Right lobe of liver (tissue), 4 donors: ENCODE data around the gene ATAD2B.

Experiments used
- POLR2A ChIP-seq: fragments of 450-650 bp; IDR thresholded peaks from one replicate; pipeline ENCODE4 v1.6.1; 2017; ENCODE audit warnings: antibody characterized with exemption, mild to moderate bottlenecking
- TF ChIP-seq, protein P1 (sequence below), 4 donors: fragments of 200-600 bp in 3 of 4; fragments of 450-650 bp in 1 of 4; IDR thresholded peaks; one replicate each; pipeline versions ENCODE4 v1.5.1 to v1.8.0; 2016 to 2022; ENCODE audit warnings: antibody characterized with exemption in 4 of 4, mild to moderate bottlenecking in 2 of 4
- donor health status: DM: no; HTN: no; CAD: no.
- donor health status: DM: no; HTN: no; CAD: no.
- donor health status: DM: no; HTN: yes; CAD: no.

- TF ChIP-seq, protein P1, sequence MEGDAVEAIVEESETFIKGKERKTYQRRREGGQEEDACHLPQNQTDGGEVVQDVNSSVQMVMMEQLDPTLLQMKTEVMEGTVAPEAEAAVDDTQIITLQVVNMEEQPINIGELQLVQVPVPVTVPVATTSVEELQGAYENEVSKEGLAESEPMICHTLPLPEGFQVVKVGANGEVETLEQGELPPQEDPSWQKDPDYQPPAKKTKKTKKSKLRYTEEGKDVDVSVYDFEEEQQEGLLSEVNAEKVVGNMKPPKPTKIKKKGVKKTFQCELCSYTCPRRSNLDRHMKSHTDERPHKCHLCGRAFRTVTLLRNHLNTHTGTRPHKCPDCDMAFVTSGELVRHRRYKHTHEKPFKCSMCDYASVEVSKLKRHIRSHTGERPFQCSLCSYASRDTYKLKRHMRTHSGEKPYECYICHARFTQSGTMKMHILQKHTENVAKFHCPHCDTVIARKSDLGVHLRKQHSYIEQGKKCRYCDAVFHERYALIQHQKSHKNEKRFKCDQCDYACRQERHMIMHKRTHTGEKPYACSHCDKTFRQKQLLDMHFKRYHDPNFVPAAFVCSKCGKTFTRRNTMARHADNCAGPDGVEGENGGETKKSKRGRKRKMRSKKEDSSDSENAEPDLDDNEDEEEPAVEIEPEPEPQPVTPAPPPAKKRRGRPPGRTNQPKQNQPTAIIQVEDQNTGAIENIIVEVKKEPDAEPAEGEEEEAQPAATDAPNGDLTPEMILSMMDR (IDR thresholded peaks at IDR 0.05), result no peak
- no peak for TF ChIP-seq POLR2A
Observed at GRCh38 chr2:23843051-23843976, 83.6 kb downstream of the ATAD2B start.
